HEK293 (cell line): ENCODE data around the gene TGM6.

Source experiments
- CTCF ChIA-PET: fragments of 350-600 bp; formaldehyde crosslinking; extraction: SDS; loops from one replicate; lab custom pipeline; 2021; ENCODE audit warnings: antibody characterized with exemption; lab: Yijun Ruan, JAX
- POLR2A ChIA-PET: fragments of 300-600 bp; formaldehyde crosslinking; extraction: SDS; loops from one replicate; lab custom pipeline; 2020; ENCODE audit warnings: antibody characterized with exemption, inconsistent platforms; lab: Yijun Ruan, JAX
- H3K27ac ChIP-seq: fragments of 200-500 bp; sonication (Bioruptor generic); 2 replicates; pipeline ENCODE4 v1.5.1; 2014; ENCODE audit warnings: low read depth, low read length, control low read depth, inconsistent platforms; ENCODE audit errors: extremely low read depth
- H3K36me3 ChIP-seq, 2 experiments: fragments of 200-500 bp in 1 of 2; sonication (Bioruptor generic) in 1 of 2; 1 replicate in 1 of 2; 2 replicates in 1 of 2; pipeline ENCODE4 v1.5.1; 2014 to 2017; ENCODE audit warnings: inconsistent platforms in 2 of 2, low read length in 2 of 2; ENCODE audit not compliant: control insufficient read depth in 2 of 2, insufficient read depth in 1 of 2
- H3K4me1 ChIP-seq: fragments of 200-500 bp; sonication (Bioruptor generic); 2 replicates; pipeline ENCODE4 v1.5.1; 2014; ENCODE audit warnings: mild to moderate bottlenecking, low read length, inconsistent platforms; ENCODE audit not compliant: control insufficient read depth, insufficient read depth
- H3K4me3 ChIP-seq: 2 replicates; pipeline ENCODE4 v1.5.1; 2011; ENCODE audit warnings: low read depth, mild to moderate bottlenecking, control low read depth, low read length, moderate library complexity
- H3K9me3 ChIP-seq: fragments of 200-500 bp; sonication (Bioruptor generic); 2 replicates; pipeline ENCODE4 v1.5.1; 2014; ENCODE audit warnings: low read depth, low read length, inconsistent platforms; ENCODE audit not compliant: control insufficient read depth, insufficient read depth
- GLI4 ChIP-seq: fragments of 450-650 bp; formaldehyde crosslinking; IDR thresholded peaks from 2 replicates; pipeline ENCODE4 v1.5.1; 2016; ENCODE audit warnings: missing biosample characterization, missing genetic modification characterization
- IKZF3 ChIP-seq: fragments of 450-650 bp; IDR thresholded peaks from 2 replicates; pipeline ENCODE4 v1.5.0; 2018; ENCODE audit warnings: missing biosample characterization, mild to moderate bottlenecking, missing genetic modification characterization, moderate library complexity
- SCRT1 ChIP-seq: fragments of 450-650 bp; formaldehyde crosslinking; IDR thresholded peaks from 2 replicates; pipeline ENCODE4 v1.5.1; 2016; ENCODE audit warnings: missing biosample characterization, missing genetic modification characterization, borderline replicate concordance
- TCF7L2 ChIP-seq: IDR thresholded peaks from 2 replicates; pipeline ENCODE4 v1.6.1; 2011; ENCODE audit warnings: low read depth, mild to moderate bottlenecking, inconsistent platforms, low read length, moderate library complexity, borderline replicate concordance
- ZNF157 ChIP-seq: fragments of 450-650 bp; formaldehyde crosslinking; IDR thresholded peaks from 2 replicates; pipeline ENCODE4 v1.5.1; 2016; ENCODE audit warnings: missing biosample characterization, missing genetic modification characterization
- ZNF214 ChIP-seq: fragments of 450-650 bp; formaldehyde crosslinking; IDR thresholded peaks from 2 replicates; pipeline ENCODE4 v1.5.1; 2017; ENCODE audit warnings: missing biosample characterization, mild to moderate bottlenecking, missing genetic modification characterization, borderline replicate concordance
- ZNF223 ChIP-seq: fragments of 450-650 bp; formaldehyde crosslinking; IDR thresholded peaks from 2 replicates; pipeline ENCODE4 v1.5.1; 2016; ENCODE audit warnings: missing biosample characterization, missing genetic modification characterization
- ZNF416 ChIP-seq: fragments of 450-650 bp; formaldehyde crosslinking; IDR thresholded peaks from 2 replicates; pipeline ENCODE4 v1.5.1; 2016; ENCODE audit warnings: missing biosample characterization, missing genetic modification characterization
- ZNF426 ChIP-seq: fragments of 450-650 bp; formaldehyde crosslinking; IDR thresholded peaks from 2 replicates; pipeline ENCODE4 v1.5.1; 2017; ENCODE audit warnings: missing biosample characterization, missing genetic modification characterization, mild to moderate bottlenecking, inconsistent platforms, moderate library complexity
- ZNF510 ChIP-seq: fragments of 450-650 bp; formaldehyde crosslinking; IDR thresholded peaks from 2 replicates; pipeline ENCODE4 v1.5.1; 2018; ENCODE audit warnings: mild to moderate bottlenecking, missing genetic modification characterization, missing biosample characterization; ENCODE audit not compliant: insufficient replicate concordance
- ZNF529 ChIP-seq: fragments of 450-650 bp; formaldehyde crosslinking; IDR thresholded peaks from 2 replicates; pipeline ENCODE4 v1.5.1; 2017; ENCODE audit warnings: missing genetic modification characterization, missing biosample characterization; ENCODE audit not compliant: insufficient replicate concordance
- ZNF555 ChIP-seq: fragments of 450-650 bp; formaldehyde crosslinking; conservative IDR thresholded peaks from 2 replicates; pipeline ENCODE4 v1.5.1; 2017; ENCODE audit warnings: missing biosample characterization, mild to moderate bottlenecking, missing genetic modification characterization, inconsistent platforms
- ZNF621 ChIP-seq: fragments of 450-650 bp; formaldehyde crosslinking; IDR thresholded peaks from 2 replicates; pipeline ENCODE4 v1.5.1; 2017; ENCODE audit warnings: missing biosample characterization, missing genetic modification characterization
- ZNF624 ChIP-seq: fragments of 450-650 bp; formaldehyde crosslinking; IDR thresholded peaks from 2 replicates; pipeline ENCODE4 v1.5.1; 2017; ENCODE audit warnings: missing biosample characterization, missing genetic modification characterization
- ZNF768 ChIP-seq: fragments of 450-650 bp; formaldehyde crosslinking; IDR thresholded peaks from 2 replicates; pipeline ENCODE4 v1.5.1; 2018; ENCODE audit warnings: missing biosample characterization, mild to moderate bottlenecking, missing genetic modification characterization
- TF ChIP-seq, protein P1 (sequence below): fragments of 450-650 bp; IDR thresholded peaks from 2 replicates; pipeline ENCODE4 v1.5.1; 2018; ENCODE audit warnings: missing biosample characterization, missing genetic modification characterization
- TF ChIP-seq, protein P2 (sequence below): fragments of 450-650 bp; formaldehyde crosslinking; IDR thresholded peaks from 2 replicates; pipeline ENCODE4 v1.5.1; 2016; ENCODE audit warnings: missing biosample characterization, missing genetic modification characterization
- TF ChIP-seq, protein P3 (sequence below): fragments of 450-650 bp; formaldehyde crosslinking; IDR thresholded peaks from 2 replicates; pipeline ENCODE4 v1.5.1; 2016; ENCODE audit warnings: missing biosample characterization, missing genetic modification characterization, borderline replicate concordance
- TF ChIP-seq, protein P4 (sequence below): fragments of 450-650 bp; formaldehyde crosslinking; conservative IDR thresholded peaks from 2 replicates; pipeline ENCODE4 v1.5.1; 2016; ENCODE audit warnings: low read depth, missing biosample characterization, missing genetic modification characterization
- TF ChIP-seq, protein P5 (sequence below): fragments of 450-650 bp; IDR thresholded peaks from 2 replicates; pipeline ENCODE4 v1.5.1; 2018; ENCODE audit warnings: missing biosample characterization, mild to moderate bottlenecking, missing genetic modification characterization

Gene TGM6

DNA sequence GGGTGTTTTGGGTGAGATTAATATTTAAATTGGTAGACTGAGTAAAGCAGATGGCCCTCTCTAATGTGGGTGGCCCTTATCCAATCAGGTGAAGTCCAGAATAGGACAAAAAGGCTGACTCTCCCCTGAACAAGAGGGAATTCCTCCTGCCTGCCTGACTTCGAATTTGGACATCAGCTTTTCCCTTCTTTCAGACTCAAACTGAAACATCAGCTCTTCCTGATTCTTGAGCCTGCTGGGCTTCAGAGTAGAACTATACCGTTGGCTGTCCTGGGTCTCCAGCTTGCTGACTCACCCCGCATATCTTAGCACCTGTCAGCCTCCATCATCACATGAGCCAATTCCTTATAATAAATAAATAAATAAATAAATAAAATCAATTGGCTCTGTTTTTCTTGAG is 15.0 kb upstream of the TGM6 start:
- POLR2A ChIA-PET = no interaction called here
- H3K36me3 ChIP-seq = no peaks in the 10 kb centered on the region
- no peak overlapping the region for H3K4me3 ChIP-seq
- H3K27ac ChIP-seq = no peak overlapping the region
- no peak for TF ChIP-seq SCRT1 (tag by site-specific recombination)
- 0 out of 2 replicates have a peak, but pooled peaks have one; percentile 8 for TF ChIP-seq ZNF426 (tag by site-specific recombination)
- no peaks in the 10 kb centered on the region for H3K4me1 ChIP-seq
- CTCF ChIA-PET = interaction anchor here (0.7 to 1.6 kb wide), 5 partner anchors 16 to 309 kb away, joined by 3 to 6 read pairs (median 4); no protein-coding TSS in a partner anchor
- H3K9me3 ChIP-seq = peaks cover 2% of the 10 kb centered on the region; the same call in 1 of the 2 replicates

DNA sequence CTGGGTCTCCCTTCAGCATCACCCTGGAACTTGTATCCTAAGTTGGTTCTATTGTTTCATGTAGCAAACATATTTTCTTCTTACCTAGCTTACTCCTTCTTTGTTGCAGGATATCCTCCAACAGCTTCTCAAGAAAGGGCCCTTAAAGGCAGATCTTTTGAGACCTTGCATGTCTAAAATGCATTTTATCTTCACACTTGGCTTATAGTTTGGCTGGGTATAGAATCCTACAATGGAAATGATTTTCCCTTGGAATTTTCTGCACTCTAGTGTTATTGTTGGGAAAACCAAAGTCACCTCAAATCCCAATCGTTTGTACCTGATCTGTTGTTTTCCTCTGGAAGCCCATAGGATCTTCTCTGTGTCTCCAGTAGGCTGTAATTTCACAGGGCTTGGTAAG is 12.1 kb upstream of the TGM6 start:
- H3K4me3 ChIP-seq = no peak overlapping the region
- TF ChIP-seq, protein P1, sequence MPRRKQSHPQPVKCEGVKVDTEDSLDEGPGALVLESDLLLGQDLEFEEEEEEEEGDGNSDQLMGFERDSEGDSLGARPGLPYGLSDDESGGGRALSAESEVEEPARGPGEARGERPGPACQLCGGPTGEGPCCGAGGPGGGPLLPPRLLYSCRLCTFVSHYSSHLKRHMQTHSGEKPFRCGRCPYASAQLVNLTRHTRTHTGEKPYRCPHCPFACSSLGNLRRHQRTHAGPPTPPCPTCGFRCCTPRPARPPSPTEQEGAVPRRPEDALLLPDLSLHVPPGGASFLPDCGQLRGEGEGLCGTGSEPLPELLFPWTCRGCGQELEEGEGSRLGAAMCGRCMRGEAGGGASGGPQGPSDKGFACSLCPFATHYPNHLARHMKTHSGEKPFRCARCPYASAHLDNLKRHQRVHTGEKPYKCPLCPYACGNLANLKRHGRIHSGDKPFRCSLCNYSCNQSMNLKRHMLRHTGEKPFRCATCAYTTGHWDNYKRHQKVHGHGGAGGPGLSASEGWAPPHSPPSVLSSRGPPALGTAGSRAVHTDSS (tag by site-specific recombination) = no peak
- TF ChIP-seq ZNF529 (tag by site-specific recombination) = no peak
- TF ChIP-seq ZNF624 (tag by site-specific recombination) = no peak
- no peak for TF ChIP-seq ZNF223 (tag by site-specific recombination)
- no peak for TF ChIP-seq ZNF157 (tag by site-specific recombination)
- TF ChIP-seq ZNF510 (tag by site-specific recombination) = no peak
- TF ChIP-seq ZNF214 = no peak
- TF ChIP-seq ZNF768 (tag by site-specific recombination) = no peak
- no peak for TF ChIP-seq IKZF3 (tag by site-specific recombination)
- TF ChIP-seq, protein P2, sequence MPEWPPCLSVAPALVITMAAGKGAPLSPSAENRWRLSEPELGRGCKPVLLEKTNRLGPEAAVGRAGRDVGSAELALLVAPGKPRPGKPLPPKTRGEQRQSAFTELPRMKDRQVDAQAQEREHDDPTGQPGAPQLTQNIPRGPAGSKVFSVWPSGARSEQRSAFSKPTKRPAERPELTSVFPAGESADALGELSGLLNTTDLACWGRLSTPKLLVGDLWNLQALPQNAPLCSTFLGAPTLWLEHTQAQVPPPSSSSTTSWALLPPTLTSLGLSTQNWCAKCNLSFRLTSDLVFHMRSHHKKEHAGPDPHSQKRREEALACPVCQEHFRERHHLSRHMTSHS = no peak
- no peaks in the 10 kb centered on the region for H3K4me1 ChIP-seq
- H3K9me3 ChIP-seq = no peaks in the 10 kb centered on the region
- no peaks in the 10 kb centered on the region for H3K36me3 ChIP-seq
- CTCF ChIA-PET = interaction anchor here (0.6 to 3.6 kb wide), 5 partner anchors 20 to 632 kb away, joined by 3 to 14 read pairs (median 3); no protein-coding TSS in a partner anchor
- POLR2A ChIA-PET = no interaction called here
- H3K27ac ChIP-seq = no peak overlapping the region

DNA sequence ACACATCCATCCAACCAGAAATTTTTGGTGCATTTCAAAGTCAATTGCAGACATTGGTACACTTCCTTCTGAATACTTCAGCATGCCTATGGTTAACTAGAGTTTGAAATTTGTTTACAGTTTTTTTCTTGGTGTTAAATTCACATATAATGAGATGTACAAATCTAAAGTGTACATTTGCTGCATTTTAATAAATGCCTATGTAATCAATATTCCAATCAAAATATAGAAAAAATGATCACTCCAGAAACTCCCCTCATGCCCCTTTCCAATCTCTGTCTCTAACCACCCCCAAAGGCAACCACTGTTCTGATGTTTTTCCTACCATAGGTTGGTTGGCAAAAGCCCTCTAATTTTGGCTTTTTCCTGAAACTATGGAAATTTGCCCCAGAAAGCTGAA is 7.6 kb upstream of the TGM6 start:
- Histone ChIP-seq H3K9me3 (no peaks in the 10 kb centered on the region), H3K36me3 (no peaks in the 10 kb centered on the region), H3K4me3 (no peak overlapping the region), H3K27ac (no peak overlapping the region), H3K4me1 (no peaks in the 10 kb centered on the region)
- POLR2A ChIA-PET = no interaction called here
- CTCF ChIA-PET = interaction anchor here (1.8 kb wide), 1 partner anchor 14 kb away, joined by 6 read pairs; no protein-coding TSS in a partner anchor
- TF ChIP-seq GLI4 (tag by site-specific recombination) (no peak), TCF7L2 (no peak), ZNF555 (no peak), ZNF621 (no peak), SCRT1 (tag by site-specific recombination) (no peak), IKZF3 (tag by site-specific recombination) (no peak), ZNF416 (tag by site-specific recombination) (no peak)
- TF ChIP-seq, protein P3, sequence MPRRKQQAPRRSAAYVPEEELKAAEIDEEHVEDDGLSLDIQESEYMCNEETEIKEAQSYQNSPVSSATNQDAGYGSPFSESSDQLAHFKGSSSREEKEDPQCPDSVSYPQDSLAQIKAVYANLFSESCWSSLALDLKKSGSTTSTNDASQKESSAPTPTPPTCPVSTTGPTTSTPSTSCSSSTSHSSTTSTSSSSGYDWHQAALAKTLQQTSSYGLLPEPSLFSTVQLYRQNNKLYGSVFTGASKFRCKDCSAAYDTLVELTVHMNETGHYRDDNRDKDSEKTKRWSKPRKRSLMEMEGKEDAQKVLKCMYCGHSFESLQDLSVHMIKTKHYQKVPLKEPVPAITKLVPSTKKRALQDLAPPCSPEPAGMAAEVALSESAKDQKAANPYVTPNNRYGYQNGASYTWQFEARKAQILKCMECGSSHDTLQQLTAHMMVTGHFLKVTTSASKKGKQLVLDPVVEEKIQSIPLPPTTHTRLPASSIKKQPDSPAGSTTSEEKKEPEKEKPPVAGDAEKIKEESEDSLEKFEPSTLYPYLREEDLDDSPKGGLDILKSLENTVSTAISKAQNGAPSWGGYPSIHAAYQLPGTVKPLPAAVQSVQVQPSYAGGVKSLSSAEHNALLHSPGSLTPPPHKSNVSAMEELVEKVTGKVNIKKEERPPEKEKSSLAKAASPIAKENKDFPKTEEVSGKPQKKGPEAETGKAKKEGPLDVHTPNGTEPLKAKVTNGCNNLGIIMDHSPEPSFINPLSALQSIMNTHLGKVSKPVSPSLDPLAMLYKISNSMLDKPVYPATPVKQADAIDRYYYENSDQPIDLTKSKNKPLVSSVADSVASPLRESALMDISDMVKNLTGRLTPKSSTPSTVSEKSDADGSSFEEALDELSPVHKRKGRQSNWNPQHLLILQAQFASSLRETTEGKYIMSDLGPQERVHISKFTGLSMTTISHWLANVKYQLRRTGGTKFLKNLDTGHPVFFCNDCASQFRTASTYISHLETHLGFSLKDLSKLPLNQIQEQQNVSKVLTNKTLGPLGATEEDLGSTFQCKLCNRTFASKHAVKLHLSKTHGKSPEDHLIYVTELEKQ (tag by site-specific recombination) = no peak
- TF ChIP-seq, protein P4, sequence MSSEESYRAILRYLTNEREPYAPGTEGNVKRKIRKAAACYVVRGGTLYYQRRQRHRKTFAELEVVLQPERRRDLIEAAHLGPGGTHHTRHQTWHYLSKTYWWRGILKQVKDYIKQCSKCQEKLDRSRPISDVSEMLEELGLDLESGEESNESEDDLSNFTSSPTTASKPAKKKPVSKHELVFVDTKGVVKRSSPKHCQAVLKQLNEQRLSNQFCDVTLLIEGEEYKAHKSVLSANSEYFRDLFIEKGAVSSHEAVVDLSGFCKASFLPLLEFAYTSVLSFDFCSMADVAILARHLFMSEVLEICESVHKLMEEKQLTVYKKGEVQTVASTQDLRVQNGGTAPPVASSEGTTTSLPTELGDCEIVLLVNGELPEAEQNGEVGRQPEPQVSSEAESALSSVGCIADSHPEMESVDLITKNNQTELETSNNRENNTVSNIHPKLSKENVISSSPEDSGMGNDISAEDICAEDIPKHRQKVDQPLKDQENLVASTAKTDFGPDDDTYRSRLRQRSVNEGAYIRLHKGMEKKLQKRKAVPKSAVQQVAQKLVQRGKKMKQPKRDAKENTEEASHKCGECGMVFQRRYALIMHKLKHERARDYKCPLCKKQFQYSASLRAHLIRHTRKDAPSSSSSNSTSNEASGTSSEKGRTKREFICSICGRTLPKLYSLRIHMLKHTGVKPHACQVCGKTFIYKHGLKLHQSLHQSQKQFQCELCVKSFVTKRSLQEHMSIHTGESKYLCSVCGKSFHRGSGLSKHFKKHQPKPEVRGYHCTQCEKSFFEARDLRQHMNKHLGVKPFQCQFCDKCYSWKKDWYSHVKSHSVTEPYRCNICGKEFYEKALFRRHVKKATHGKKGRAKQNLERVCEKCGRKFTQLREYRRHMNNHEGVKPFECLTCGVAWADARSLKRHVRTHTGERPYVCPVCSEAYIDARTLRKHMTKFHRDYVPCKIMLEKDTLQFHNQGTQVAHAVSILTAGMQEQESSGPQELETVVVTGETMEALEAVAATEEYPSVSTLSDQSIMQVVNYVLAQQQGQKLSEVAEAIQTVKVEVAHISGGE = no peak
- TF ChIP-seq, protein P5, sequence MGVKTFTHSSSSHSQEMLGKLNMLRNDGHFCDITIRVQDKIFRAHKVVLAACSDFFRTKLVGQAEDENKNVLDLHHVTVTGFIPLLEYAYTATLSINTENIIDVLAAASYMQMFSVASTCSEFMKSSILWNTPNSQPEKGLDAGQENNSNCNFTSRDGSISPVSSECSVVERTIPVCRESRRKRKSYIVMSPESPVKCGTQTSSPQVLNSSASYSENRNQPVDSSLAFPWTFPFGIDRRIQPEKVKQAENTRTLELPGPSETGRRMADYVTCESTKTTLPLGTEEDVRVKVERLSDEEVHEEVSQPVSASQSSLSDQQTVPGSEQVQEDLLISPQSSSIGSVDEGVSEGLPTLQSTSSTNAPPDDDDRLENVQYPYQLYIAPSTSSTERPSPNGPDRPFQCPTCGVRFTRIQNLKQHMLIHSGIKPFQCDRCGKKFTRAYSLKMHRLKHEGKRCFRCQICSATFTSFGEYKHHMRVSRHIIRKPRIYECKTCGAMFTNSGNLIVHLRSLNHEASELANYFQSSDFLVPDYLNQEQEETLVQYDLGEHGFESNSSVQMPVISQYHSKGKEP = no peak
